SK-N-SH treated with all-trans-retinoic acid at 6 μM for 48 hours (cell line): ENCODE measurements around the gene BEND5.

Experiments used
- ARNTL ChIP-seq: fragments of 450-650 bp; formaldehyde crosslinking; IDR thresholded peaks from 2 replicates; pipeline ENCODE4 v1.5.0; 2020; ENCODE audit warnings: low read depth, mild to moderate bottlenecking, moderate library complexity, borderline replicate concordance
- ISL1 ChIP-seq: fragments of 250-450 bp; sonication (Bioruptor Pico); IDR thresholded peaks from 2 replicates; pipeline ENCODE4 v2.1.2; 2022; ENCODE audit warnings: mild to moderate bottlenecking, moderate library complexity
- POU6F1 ChIP-seq: fragments of 250-450 bp; sonication (Bioruptor Pico); IDR thresholded peaks from 2 replicates; pipeline ENCODE4 v1.8.0; 2021; ENCODE audit warnings: low read depth, mild to moderate bottlenecking, moderate library complexity, borderline replicate concordance
- TOX ChIP-seq: fragments of 250-450 bp; sonication (Bioruptor Pico); IDR thresholded peaks from 2 replicates; pipeline ENCODE4 v1.8.0; 2021; ENCODE audit warnings: mild to moderate bottlenecking, moderate library complexity, borderline replicate concordance

GRCh38 chr1:48810740-48811139 lies 34.0 kb upstream of the BEND5 start:
- TF ChIP-seq ISL1 (CRISPR knock-in tag) (no peak), ARNTL (CRISPR knock-in tag) (no peak), POU6F1 (CRISPR knock-in tag) (no peak), TOX (CRISPR knock-in tag) (no peak)
